Measurements from ENCODE around the gene HHATL.

The HHATL gene

DNA sequence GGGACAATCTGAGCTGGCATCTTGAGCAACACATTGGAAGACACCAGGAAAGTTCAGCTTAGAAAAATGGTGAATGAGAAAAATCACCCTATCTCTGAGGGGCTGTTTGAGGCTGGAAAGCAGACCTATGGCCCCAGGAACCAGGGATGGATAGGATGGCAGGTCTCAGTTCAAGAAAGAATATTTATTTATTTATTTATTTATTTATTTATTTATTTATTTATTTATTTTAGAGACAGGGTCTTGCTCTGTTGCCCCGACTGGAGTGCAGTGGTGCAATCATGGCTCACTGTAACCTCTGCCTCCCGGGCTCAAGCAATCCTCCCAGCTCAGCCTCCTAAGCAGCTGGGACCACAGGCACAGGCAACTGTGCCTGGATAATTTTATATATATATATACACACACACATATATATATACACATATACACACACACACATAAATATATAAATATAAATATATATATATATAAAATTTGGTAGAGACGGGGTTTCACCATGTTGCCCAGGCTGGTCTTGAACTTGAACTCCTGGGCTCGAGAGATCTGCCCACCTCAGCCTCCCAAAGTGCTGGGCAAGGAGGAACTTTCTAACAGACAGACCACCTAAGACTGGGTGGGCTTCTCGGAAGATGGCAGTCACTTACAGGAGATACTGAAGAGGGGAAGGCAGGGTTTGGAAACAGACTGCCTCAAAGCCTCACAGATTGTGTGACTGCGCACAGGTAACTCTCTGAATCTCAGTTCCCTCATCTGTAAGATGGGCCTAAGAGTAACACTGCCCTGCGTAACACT is 40.8 kb upstream of the HHATL start:
- H3K4me1 ChIP-seq (ENCODE audit: control insufficient read depth, insufficient read depth, low read length): peaks cover 10% of the 10 kb centered on the region
- H3K36me3 ChIP-seq (ENCODE audit: control insufficient read depth, insufficient read depth, low read length): no peaks in the 10 kb centered on the region
- no peaks in the 10 kb centered on the region for H3K9me3 ChIP-seq (ENCODE audit: control insufficient read depth, insufficient read depth, low read length)
- H3K9ac ChIP-seq (ENCODE audit: low read depth, low read length): no peak overlapping the region
- H3K27ac ChIP-seq (ENCODE audit: low read depth, low read length): no peak overlapping the region
- H3K4me3 ChIP-seq (ENCODE audit: low read depth, low read length): no peak overlapping the region
- no peaks in the 10 kb centered on the region for H3K27me3 ChIP-seq (ENCODE audit: control insufficient read depth, insufficient read depth, low read length)

DNA sequence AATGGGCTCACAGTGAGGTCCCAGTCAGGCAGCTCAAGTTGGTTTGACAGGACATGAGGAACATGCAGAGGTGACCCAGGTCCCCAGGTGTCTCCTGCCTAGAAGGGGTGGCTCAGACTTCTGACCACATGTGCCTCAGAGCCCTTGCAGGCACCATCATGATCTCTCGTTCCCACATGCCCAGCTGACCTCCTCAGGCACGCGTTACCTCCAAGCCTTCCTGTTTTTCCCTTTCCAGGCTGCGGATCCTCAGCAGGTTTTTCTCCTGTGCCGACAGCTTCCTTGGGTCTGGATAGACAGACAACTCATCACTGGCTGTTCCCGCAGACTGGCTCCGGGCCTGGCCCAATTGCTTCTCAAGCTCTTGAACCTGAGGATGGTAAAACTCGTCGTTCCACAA is 40.1 kb upstream of the HHATL start:
- H3K9ac ChIP-seq (ENCODE audit: low read depth, low read length): no peak overlapping the region

DNA sequence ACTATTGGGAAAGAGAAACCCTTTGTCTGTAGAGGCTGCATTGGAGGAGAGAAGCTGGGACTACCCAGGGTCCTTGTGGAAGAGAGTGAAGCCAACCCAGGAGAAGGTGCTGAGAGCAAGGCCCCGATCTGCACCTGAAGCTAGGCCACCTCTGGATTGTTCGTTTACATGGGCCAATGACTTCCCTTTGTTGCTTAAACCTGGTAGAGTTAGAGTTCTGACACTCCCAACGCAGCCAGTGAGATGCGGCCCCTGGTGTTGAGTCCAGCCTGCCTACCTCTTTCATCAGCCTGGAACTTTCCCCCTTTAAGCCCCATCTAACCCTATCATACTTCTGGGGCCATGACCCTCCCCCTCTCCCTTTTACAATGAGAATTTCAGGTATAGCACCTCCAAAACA is 39.7 kb upstream of the HHATL start:
- Histone ChIP-seq H3K4me1 (ENCODE audit: control insufficient read depth, insufficient read depth, low read length) (peaks cover 10% of the 10 kb centered on the region), H3K4me3 (ENCODE audit: low read depth, low read length) (no peak overlapping the region), H3K27me3 (ENCODE audit: control insufficient read depth, insufficient read depth, low read length) (no peaks in the 10 kb centered on the region), H3K27ac (ENCODE audit: low read depth, low read length) (no peak overlapping the region), H3K36me3 (ENCODE audit: control insufficient read depth, insufficient read depth, low read length) (no peaks in the 10 kb centered on the region), H3K9ac (ENCODE audit: low read depth, low read length) (no peak overlapping the region), H3K9me3 (ENCODE audit: control insufficient read depth, insufficient read depth, low read length) (no peaks in the 10 kb centered on the region)

More for the DNA sequence above, 40.1 kb upstream of the HHATL start:
- Histone ChIP-seq H3K27ac (ENCODE audit: low read depth, low read length) (no peak overlapping the region), H3K9me3 (ENCODE audit: control insufficient read depth, insufficient read depth, low read length) (no peaks in the 10 kb centered on the region), H3K4me1 (ENCODE audit: control insufficient read depth, insufficient read depth, low read length) (peaks cover 10% of the 10 kb centered on the region), H3K27me3 (ENCODE audit: control insufficient read depth, insufficient read depth, low read length) (no peaks in the 10 kb centered on the region), H3K36me3 (ENCODE audit: control insufficient read depth, insufficient read depth, low read length) (no peaks in the 10 kb centered on the region), H3K4me3 (ENCODE audit: low read depth, low read length) (no peak overlapping the region)

DNA sequence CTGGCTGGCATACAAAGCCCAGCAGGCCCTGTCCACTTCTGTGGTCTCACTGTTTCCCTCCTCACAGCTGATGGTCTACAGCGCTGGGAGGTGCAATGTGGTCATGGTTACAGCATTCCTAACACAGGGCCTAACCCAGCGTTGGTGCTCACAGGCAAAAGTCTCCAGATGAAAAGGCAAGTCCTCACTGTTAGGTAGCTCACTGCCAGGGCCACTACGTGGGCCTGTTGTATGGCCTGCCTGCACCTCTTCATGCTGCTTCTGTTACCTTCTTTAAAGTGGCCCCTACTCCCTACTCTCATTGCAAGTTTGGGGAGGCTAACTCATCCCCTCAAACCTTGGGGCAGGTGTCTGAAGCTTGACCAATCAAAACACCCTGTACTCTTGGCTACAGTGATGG is 39.2 kb upstream of the HHATL start:
- no peak overlapping the region for H3K4me3 ChIP-seq (ENCODE audit: low read depth, low read length)
- no peak overlapping the region for H3K9ac ChIP-seq (ENCODE audit: low read depth, low read length)
- H3K27ac ChIP-seq (ENCODE audit: low read depth, low read length): no peak overlapping the region
- H3K27me3 ChIP-seq (ENCODE audit: control insufficient read depth, insufficient read depth, low read length): no peaks in the 10 kb centered on the region
- H3K4me1 ChIP-seq (ENCODE audit: control insufficient read depth, insufficient read depth, low read length): peaks cover 10% of the 10 kb centered on the region
- no peaks in the 10 kb centered on the region for H3K9me3 ChIP-seq (ENCODE audit: control insufficient read depth, insufficient read depth, low read length)
- no peaks in the 10 kb centered on the region for H3K36me3 ChIP-seq (ENCODE audit: control insufficient read depth, insufficient read depth, low read length)

DNA sequence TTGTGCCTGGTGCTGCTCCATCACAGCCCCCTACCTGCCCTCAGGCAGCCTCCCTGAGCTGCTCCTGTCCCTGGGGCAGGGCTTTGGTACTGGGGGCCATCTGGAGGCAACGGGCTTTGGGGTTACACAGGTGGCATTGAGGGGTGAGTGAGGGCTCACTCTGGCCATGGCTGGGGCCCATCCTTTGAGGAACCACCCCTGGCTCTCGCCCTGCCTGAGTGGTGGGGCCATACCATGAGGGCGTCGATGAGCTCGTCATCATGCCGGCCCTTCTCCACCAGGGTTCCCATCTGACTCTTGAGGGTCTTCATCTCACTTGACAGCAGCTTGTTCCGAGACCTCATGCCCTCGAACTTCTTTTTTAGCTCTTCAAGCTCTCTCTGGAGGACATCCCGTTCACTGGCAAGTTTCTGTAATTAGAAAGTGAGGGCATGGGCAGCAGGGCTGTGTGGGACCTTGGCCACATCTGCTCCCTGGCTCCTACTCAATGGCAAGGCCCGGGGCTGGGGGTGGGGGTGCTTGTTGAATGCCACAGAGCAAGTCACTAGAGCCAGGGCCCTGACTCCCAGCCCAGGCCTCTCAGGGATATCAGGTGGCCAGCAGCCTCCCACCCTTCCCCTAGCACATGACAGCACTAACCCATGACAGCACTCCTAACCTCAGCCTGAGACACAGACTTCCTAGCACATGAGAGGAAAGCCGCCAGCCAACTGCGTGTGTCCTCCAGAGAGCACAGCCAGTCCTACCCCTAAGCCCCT is 37.0 kb upstream of the HHATL start:
- Histone ChIP-seq H3K27me3 (ENCODE audit: control insufficient read depth, insufficient read depth, low read length) (no peaks in the 10 kb centered on the region), H3K27ac (ENCODE audit: low read depth, low read length) (no peak overlapping the region), H3K9me3 (ENCODE audit: control insufficient read depth, insufficient read depth, low read length) (no peaks in the 10 kb centered on the region), H3K4me3 (ENCODE audit: low read depth, low read length) (no peak overlapping the region), H3K4me1 (ENCODE audit: control insufficient read depth, insufficient read depth, low read length) (peaks cover 11% of the 10 kb centered on the region; the same call in 1 of the 2 replicates), H3K9ac (ENCODE audit: low read depth, low read length) (no peak overlapping the region), H3K36me3 (ENCODE audit: control insufficient read depth, insufficient read depth, low read length) (no peaks in the 10 kb centered on the region)

DNA sequence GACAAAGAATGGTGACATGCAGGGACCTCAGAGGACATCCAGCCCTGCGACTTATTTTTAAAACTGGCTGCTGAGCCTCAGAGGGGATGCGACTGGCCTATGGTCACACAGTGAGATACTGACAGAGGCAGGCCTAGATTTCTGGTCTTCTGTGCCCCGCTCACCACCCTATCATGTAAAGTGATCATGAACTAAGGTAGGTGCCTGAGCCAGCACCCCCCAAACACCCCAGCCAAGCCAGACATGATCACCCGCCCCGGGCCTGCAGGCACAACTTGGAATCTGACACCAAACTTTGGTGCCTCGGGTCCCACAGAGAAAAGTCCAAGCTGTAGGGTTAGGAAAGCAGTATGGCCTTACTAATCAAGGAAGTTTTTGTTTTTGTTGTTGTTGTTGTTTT is 33.9 kb upstream of the HHATL start:
- H3K4me1 ChIP-seq (ENCODE audit: control insufficient read depth, insufficient read depth, low read length): peaks cover 29% of the 10 kb centered on the region; the same call in 1 of the 2 replicates
- no peaks in the 10 kb centered on the region for H3K9me3 ChIP-seq (ENCODE audit: control insufficient read depth, insufficient read depth, low read length)
- no peak overlapping the region for H3K27ac ChIP-seq (ENCODE audit: low read depth, low read length)
- H3K9ac ChIP-seq (ENCODE audit: low read depth, low read length): no peak overlapping the region
- no peak overlapping the region for H3K4me3 ChIP-seq (ENCODE audit: low read depth, low read length)
- H3K36me3 ChIP-seq (ENCODE audit: control insufficient read depth, insufficient read depth, low read length): no peaks in the 10 kb centered on the region
- H3K27me3 ChIP-seq (ENCODE audit: control insufficient read depth, insufficient read depth, low read length): no peaks in the 10 kb centered on the region

DNA sequence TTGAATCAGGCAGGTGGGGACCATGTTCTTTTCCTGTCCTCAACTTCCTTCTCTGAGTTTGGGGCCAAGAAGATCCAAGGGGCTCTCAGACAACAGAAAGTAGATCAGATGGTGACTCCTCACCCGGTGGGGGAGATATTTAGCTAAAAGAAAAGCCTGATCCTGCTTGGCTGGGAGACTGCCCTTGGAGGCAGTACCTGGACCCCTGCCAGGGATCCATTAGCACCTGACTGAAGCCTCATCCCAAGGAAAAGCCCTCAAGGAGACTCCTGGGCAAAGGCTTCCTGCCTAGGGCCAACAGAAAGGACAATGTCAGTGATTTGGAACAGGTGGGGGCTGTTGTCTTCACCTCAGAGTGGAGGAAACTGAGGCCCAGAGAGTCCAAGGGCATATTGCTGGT is 33.5 kb upstream of the HHATL start:
- H3K4me1 ChIP-seq (ENCODE audit: control insufficient read depth, insufficient read depth, low read length): peaks cover 29% of the 10 kb centered on the region; the same call in 1 of the 2 replicates
- no peaks in the 10 kb centered on the region for H3K9me3 ChIP-seq (ENCODE audit: control insufficient read depth, insufficient read depth, low read length)

DNA sequence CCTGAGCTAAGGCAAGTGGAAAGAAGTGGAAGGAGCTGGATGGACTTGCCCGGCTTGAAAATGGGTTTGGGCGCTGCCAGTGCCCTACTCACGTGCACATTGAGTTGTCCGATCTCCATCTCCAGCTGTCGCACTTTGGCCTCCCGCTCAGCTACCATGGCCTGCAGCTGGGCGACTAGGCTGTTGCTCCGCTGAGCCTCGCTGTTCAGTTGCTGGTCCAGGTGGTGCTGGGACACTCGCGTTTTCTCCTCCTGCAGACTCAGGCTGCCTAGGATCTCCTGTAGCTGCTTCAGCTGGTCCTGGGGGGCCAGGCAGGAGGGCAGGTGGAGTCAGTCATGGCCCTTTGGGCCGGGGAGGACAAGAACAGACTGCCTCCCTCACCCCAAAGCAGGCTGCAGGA is 33.0 kb upstream of the HHATL start:
- Histone ChIP-seq H3K27me3 (ENCODE audit: control insufficient read depth, insufficient read depth, low read length) (no peaks in the 10 kb centered on the region), H3K36me3 (ENCODE audit: control insufficient read depth, insufficient read depth, low read length) (no peaks in the 10 kb centered on the region), H3K9me3 (ENCODE audit: control insufficient read depth, insufficient read depth, low read length) (no peaks in the 10 kb centered on the region), H3K9ac (ENCODE audit: low read depth, low read length) (no peak overlapping the region), H3K4me3 (ENCODE audit: low read depth, low read length) (no peak overlapping the region), H3K4me1 (ENCODE audit: control insufficient read depth, insufficient read depth, low read length) (peaks cover 29% of the 10 kb centered on the region; the same call in 1 of the 2 replicates), H3K27ac (ENCODE audit: low read depth, low read length) (no peak overlapping the region)

More for the DNA sequence above, 33.5 kb upstream of the HHATL start:
- Histone ChIP-seq H3K27ac (ENCODE audit: low read depth, low read length) (no peak overlapping the region), H3K36me3 (ENCODE audit: control insufficient read depth, insufficient read depth, low read length) (no peaks in the 10 kb centered on the region), H3K9ac (ENCODE audit: low read depth, low read length) (no peak overlapping the region), H3K4me3 (ENCODE audit: low read depth, low read length) (no peak overlapping the region), H3K27me3 (ENCODE audit: control insufficient read depth, insufficient read depth, low read length) (no peaks in the 10 kb centered on the region)

DNA sequence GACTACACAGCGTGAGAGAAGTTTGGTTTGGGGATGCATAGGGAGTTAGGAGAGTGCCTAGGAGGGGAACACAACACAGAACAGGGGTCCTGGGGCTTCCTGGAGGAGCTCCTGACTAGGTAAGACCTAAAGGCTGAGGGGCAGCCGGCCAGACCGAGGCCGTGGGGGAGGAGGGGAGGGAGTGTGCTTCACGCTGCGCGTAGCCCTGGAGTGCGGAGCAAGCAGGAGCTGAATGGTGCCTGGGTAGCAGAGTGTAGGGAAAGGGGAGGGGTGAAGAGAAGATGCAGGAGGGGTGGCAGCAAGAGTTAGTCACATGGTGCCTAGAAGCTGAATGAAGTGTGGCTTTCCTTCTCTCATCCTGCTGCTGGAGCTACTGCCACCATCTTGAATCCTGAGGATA is 32.4 kb upstream of the HHATL start:
- Histone ChIP-seq H3K9me3 (ENCODE audit: control insufficient read depth, insufficient read depth, low read length) (no peaks in the 10 kb centered on the region), H3K27ac (ENCODE audit: low read depth, low read length) (no peak overlapping the region), H3K9ac (ENCODE audit: low read depth, low read length) (no peak overlapping the region), H3K36me3 (ENCODE audit: control insufficient read depth, insufficient read depth, low read length) (no peaks in the 10 kb centered on the region), H3K4me1 (ENCODE audit: control insufficient read depth, insufficient read depth, low read length) (peaks cover 29% of the 10 kb centered on the region; the same call in 1 of the 2 replicates), H3K4me3 (ENCODE audit: low read depth, low read length) (no peak overlapping the region), H3K27me3 (ENCODE audit: control insufficient read depth, insufficient read depth, low read length) (no peaks in the 10 kb centered on the region)

DNA sequence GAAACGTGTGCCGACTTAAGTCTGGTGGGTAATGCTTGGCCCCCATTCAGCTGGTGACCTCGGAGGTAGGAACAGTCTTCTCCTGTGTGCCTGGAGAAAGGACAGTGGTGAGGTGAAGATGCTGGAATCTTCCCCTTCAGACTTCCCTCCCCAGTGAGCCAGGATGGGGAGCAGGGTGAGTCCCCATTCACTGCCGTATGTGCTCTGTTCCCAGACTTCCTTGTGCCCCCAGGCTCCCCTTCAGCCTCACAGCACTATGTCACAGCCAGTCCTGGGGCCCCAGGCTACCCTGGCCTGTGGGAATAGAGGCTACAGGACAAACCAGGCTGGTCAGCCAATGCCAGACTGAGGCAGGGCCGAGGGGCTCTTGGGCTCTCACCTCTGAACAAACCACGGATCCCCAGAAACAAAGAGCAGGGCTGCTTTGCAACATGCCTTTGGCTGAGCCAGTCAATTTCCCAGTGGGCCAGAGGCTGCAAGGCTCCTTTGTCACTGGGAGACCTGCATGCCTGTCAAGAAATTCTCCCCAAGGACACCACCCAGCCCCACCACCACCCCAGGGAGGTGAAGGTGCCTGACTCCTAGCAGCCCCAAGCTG is 31.8 kb upstream of the HHATL start:
- Histone ChIP-seq H3K9me3 (ENCODE audit: control insufficient read depth, insufficient read depth, low read length) (no peaks in the 10 kb centered on the region), H3K27ac (ENCODE audit: low read depth, low read length) (no peak overlapping the region), H3K27me3 (ENCODE audit: control insufficient read depth, insufficient read depth, low read length) (no peaks in the 10 kb centered on the region), H3K36me3 (ENCODE audit: control insufficient read depth, insufficient read depth, low read length) (no peaks in the 10 kb centered on the region), H3K4me3 (ENCODE audit: low read depth, low read length) (no peak overlapping the region), H3K9ac (ENCODE audit: low read depth, low read length) (no peak overlapping the region), H3K4me1 (ENCODE audit: control insufficient read depth, insufficient read depth, low read length) (peaks cover 29% of the 10 kb centered on the region; the same call in 1 of the 2 replicates)
